Left cardiac atrium (tissue), 4 donors: ENCODE data around the gene PTPRN2. TPM values are rescaled to one million over a fixed set of nuclear protein-coding genes. Genes with fewer than 3 reads are reported as not detected.
A peak's percentile ranks its signal among the peaks of the same experiment; 100 is the strongest.
"Not testable (repeated sequence)": the region's sequence is repeated elsewhere in the genome, so short reads cannot be mapped to it uniquely, and the experiment has no call there.

Source experiments
- ATAC-seq, 2 donors: fragments of 200-7000 bp; cut with Tn5 transposase; one replicate each; pipeline ENCODE4 v1.9.1; 2020; ENCODE audit warnings: mild to moderate bottlenecking in 2 of 2, moderate library complexity in 2 of 2
- DNase-seq: peaks from one replicate; pipeline ENCODE4 v3.0.0-alpha.2; 2020
- intact Hi-C, 2 donors: fragments of 100-400 bp; cut with DNase I; formaldehyde crosslinking; loops; one replicate each; pipeline versions ENCODE4 v1.14.1 to v1.15.1; 2022 to 2023
- total RNA-seq, 2 donors: library from RNA; stranded (reverse); fragmentation: NEBNext Ultra II Directional; extraction: Animal tissue kit (Norgen Biotek cat#: 25700); gene quantifications; one replicate each; pipeline ENCODE4 v1.2.1, GENCODE V29; 2021
- donor health status: DM: no; HTN: yes; CAD: no.
- donor health status: DM: no; HTN: yes; CAD: no; lungs with severe emphysema.
- donor health status: DM: yes; HTN: yes; CAD: no.
- donor health status: Dilated cardiomyopathy.

PTPRN2 gene
- total RNA-seq, 2 donors from 2014 or later, result 1.9 to 2.3 TPM

DNA sequence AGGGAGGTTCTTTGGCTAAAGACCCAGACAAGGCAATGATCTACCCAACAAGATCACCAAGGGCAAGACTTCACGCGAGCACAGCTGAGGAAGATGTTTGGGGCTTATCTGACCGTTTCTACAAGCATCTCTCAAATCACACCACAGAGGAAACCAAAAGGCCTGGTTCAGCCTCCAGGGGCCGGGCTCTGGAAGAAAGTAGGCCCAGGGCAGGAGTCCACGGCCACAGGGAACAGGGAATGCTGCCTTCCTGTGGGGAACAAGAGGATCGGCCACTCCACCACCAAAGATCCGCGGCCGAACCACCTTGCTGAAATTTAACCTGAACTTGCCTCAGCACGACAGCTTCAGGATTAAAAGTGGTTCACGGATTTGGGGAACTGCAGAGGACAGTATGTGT is 332.5 kb downstream of the PTPRN2 start:
- intact Hi-C loops, result no loop called here

DNA sequence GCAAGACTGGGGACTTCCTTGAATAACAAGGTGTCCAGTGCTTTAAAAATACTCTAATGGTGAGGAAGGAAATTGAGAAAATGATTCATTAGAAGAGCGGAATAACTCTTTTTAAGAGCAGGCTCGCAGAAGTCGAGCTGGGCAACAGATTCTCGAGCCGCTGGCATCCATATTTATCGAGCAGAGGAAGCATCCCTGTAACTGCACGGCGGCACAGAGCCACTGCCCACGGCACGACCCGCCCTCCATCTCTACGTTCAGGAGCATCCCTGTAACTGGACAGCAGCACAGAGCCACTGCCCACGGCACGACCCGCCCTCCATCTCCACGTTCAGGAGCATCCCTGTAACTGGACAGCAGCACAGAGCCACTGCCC is 334.0 kb downstream of the PTPRN2 start:
- intact Hi-C loops, DNase-seq, ATAC-seq: not testable (repeated sequence)

More for the DNA sequence above, 332.5 kb downstream of the PTPRN2 start:
- no peak for DNase-seq
- no peak for ATAC-seq

DNA sequence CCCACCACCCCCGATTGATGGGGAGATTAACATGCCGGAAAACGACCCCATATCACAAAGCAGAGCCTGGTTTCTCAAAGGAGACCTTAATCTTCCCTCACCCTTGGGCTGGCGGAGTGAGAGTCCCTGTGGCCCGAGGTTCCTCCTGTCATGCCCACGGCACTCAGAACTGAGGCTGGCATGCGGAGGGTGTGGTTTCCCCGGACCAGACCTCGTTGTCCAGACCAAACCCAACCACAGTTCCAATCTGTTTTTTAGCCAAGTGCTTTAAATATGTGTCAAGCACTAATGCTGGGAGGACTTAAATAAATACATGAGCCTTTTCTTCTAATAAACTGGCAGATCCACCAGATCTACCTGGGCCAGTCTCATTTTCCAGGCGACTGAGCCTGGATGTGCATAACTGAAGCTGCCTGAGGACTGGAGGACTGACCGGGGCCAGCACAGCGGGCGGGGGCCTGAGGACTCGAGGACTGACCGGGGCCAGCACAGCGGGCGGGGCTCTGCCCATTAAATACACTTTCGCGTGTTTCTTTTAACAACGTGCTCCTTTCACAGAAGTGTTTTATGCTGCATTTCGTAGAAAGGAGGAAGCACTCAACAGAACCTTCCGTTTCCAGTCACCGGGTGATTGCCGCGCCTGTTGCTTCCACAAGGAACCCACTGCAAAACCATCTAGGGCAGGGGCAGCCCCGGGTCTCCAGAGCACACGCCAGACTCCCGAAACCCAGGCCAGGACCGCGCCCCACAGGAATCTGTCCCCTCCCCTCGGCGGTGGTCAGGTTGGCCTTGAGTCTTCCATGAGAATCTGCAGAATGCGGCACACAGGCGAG is 334.6 kb downstream of the PTPRN2 start:
- intact Hi-C loops, result no loop called here
- ATAC-seq (no peak), DNase-seq (no peak)

DNA sequence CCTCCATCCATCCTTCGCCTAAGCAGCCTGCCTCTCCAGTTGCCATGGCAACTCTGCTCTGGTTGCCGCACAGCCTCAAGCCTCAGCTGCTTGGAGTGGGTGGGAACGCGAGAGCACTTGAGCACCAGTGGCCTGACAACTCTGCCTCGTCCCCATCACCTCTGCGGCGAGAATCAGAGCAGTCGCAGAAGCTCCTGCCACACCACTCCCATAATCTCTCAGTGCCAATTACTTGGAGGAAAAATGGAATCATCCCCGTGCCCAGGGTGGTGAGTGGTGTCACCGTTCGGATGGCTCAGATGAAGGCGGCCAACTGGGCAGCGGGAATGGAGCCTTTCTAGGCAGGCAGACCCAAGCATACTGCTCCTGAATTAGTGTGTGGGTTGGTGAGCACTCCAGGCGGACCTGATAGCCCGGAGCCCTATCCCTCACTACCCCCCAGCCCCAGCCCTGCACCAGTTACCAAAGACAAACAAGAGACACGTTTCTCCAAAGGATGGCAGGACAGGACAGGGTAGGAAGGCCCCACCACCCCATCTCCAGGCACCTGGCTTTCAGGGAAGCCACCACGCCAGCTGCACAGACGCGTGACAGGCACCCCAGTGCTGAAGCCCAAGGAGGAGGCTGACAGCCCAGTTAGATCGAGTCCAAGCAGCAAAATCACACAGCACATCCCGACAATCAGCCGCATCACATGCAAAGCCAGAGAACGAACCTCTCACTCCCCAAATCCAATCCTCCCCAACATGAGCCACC is 335.4 kb downstream of the PTPRN2 start:
- ATAC-seq (no peak), DNase-seq (no peak)
- intact Hi-C loops, result no loop called here

DNA sequence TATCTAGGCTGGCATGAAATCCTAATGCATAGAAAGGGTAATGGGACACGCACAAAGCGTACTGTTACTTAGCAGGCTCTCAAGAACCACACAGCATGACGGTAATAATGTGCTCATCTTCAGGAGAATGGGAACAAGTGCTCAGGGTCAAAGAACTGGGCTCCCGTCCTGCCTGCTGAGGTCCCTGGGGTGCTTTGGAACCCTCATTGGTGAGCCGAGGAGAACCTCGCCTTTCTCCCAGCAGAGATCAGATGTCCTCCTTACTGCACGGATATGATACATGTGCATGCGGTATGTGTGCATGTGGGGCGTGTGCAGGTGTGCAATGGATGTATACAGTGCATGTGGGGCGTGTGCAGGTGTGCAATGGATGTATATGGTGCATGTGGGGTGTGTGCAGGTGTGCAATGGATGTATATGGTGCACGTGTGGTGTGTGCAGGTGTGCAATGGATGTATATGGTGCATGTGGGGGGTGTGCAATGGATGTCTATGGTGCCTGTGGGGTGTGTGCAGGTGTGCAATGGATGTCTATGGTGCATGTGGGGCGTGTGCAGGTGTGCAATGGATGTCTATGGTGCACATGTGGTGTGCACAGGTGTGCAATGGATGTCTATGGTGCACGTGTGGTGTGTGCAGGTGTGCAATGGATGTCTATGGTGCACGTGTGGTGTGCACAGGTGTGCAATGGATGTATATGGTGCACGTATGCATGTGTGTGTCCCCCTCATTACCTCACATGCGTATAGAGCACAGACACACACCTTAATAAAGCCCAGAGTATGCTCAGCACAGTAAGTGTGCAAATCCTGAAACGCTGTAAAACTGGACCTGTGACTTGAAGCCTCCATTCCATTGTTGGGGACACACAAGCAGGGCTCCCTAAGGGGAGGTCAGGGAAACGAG is 336.3 kb downstream of the PTPRN2 start:
- DNase-seq, result no peak
- intact Hi-C loops, result no loop called here
- no peak for ATAC-seq

DNA sequence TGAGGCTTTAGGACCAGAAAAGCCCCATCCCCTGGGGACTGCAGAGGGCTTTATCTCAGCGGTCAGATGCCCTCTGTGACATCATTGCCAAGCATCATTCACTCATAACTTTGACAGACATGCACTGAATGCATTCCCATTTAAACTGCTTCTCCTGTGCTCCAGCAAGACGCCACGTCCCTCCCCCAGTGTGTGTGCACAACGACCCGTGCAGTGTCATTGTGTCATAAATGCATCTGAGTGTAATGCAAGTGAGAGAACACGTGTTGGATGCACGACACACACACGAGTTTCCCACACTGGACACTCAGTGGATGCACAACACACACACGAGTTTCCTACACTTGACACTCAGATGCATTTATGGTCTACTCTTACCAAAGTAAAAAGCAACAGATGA is 337.9 kb downstream of the PTPRN2 start:
- ATAC-seq (no peak), DNase-seq (no peak)
- intact Hi-C loops, result no loop called here

DNA sequence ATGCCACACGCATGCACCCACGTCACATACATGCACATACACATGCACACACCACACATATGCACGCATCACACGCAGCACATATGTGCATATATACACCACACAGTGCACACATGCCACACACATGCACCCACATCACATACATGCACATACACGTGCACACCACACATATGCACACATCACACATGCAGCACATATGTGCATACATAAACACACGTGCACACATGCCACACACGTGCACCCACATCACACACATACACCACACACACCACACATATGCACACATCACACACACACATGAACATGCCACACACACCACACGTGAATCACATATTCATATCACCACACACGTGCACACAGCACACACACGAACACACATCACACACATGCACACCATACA is 338.8 kb downstream of the PTPRN2 start:
- ATAC-seq (no peak), DNase-seq (no peak)
- intact Hi-C loops, result no loop called here

DNA sequence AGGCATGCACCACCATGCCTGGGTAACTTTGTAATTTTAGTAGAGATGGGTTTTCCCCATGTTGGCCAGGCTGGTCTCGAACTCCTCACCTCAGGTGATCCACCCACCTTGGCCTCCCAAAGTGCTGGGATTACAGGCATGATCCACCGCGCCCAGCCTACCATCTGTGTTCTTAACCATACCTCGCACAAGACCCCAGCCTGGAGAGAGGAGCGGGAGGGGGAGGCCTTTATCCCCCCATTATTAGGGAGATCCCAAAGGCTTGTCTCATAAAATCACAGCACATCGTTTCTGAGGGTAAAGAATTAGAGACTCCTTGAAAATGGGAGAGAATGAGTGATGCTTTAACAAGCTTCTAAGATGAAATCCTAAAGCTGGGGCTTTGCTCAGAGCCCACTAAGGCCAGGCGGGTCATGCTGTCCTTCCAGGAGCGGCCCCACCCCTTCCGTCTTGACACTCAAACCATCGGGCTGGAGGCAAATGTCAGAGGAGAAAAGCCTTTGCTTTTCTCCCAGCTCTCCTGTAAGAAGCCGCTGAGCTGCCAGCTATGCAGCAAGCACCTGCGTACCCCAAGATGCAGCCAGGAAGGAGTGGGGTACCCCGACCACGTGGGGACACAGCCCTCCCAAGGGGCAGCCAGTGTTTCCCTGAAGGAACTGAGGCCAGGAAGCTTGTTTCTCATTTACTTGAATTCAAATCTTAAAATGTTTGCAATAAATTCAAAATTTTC is 339.7 kb downstream of the PTPRN2 start:
- no peak for DNase-seq
- intact Hi-C loops, result no loop called here
- ATAC-seq, result no peak

DNA sequence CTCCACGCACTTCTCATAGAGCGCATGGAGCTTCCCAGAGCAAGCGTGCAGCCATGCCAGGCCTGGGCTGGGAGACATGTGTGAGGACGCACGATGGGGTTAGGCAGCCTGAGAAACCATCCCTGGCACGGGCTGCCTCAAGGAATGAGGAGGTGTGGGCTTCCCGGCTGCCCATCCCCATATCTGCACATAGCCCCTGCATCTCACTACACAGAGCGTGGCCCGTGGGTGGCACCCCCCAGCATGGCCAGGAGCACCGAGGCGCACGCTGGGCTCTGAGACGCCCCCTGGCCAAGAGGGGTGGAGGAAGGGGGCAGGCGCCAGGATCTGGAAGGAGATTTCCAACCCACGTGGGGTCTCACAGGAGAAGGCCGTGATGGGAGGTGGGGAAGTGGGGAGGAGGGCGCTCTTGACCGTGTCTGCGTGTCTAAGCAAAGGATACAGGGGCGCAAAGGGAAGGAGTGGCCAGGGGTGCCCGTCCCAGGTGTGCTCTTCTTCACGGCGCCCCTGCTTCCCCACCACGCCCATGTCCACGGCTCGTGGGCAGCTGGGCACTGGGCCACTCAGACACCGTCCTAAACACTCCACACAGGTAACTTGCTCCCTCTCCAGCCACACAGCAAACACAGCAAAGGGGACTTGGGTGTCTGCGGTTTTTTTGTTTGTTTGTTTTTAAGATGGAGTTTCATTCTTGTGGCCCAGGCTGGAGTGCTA is 340.5 kb downstream of the PTPRN2 start:
- intact Hi-C loops, result no loop called here
- no peak for DNase-seq
- ATAC-seq, result no peak

DNA sequence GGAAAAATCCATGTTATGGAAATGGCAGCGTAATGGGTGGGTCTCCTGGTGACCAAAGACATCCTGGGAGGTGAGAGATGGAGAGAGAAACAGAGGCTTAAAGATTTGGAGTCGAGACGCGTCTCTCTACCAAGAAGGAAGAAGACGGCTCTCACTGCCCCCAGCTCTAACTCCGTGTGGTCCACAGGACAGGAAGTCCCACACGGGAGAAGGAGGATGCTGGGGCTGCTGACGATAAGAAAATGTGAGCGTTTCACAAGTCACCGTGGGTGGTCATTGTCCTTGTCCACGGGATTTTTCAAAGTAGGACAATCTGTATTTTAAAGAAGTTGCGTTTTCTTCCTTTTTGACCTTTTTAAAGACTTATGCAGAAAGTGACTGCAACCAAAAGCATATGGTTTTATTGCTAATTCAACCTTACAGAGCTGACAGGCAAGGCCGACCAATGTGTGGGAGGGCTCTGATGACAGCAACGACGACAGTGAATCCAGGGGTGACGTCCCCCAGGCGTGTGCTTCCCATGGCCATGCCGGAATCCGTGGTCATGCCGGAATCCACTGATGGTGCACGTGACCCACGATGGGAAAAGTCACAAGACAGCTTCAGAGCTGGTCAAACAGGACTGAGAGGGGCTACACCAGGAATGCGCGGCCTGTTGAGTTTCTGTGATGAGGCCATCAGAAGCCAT is 341.2 kb downstream of the PTPRN2 start:
- DNase-seq (no peak), ATAC-seq (no peak)
- intact Hi-C loops, result no loop called here

DNA sequence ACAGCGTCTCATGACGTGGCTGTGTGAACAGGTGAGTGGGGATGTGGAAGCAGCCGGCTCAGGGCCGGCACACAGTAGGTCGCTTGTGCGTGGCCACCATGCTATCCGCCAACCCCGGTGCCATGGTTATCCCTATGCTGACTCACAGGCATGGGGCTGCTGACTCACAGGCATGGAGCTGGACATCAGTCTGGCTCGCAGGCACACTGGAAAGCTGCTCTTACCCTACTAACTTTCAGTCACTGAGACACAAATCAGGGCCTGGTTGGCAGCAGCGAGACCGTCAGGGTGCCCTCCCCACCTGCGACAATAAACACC is 341.9 kb downstream of the PTPRN2 start:
- ATAC-seq (no peak), DNase-seq (no peak)
- intact Hi-C loops, result no loop called here

DNA sequence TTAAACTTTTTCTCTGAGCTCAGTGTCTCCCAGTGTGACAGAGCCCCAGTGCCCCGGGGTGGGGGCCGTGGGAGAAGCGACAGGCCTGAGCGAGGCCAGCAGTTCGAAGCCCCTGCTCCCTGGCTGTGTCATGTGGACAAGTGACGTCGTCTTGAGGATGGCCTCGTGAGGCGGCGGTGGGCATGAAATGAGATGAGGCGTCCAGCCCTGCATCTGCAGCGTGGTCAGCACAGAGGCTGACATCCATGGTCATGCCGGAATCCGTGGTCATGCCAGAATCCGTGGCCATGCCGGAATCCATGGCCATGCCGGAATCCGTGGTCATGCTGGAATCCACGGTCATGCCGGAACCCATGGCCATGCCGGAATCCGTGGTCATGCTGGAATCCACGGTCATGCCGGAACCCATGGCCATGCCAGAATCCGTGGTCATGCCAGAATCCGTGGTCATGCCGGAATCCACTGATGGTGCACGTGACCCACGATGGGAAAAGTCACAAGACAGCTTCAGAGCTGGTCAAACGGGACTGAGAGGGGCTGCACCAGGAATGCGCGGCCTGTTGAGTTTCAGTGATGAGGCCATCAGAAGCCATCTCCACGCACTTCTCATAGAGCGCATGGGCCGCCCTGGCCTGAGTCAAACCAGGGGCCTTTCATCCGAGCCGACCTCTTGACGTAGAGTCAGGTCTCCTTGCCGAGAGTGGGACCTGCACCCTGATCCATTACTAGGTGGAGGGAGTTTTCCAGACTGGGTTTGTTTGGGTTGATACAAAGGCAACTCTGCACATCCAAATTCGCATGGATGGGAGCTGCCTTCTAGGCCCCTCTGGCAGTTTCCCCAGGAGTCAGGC is 342.5 kb downstream of the PTPRN2 start:
- ATAC-seq (no peak), DNase-seq (no peak)
- intact Hi-C loops, result no loop called here

DNA sequence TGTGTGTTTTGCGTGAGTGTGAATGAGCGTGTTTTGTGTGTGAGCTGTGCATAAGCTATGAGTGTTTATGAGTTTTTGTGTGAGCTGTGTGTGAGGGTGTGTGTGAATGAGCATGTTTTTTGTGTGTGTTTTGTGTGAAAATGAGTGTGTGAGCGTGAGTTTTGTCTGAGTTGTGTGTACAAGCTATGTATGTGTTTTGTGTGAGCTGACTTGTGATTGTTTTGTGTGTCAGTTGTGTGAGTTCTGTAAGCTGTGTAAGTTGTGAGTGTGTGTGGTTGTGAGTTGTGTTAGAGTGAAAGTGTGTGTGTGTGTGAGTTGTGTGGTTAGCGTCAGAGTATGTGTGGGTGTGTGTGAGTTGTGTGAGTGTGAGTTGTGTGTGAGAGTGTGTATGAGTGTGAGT is 343.2 kb downstream of the PTPRN2 start:
- intact Hi-C loops, result no loop called here
- DNase-seq (no peak), ATAC-seq (no peak)

DNA sequence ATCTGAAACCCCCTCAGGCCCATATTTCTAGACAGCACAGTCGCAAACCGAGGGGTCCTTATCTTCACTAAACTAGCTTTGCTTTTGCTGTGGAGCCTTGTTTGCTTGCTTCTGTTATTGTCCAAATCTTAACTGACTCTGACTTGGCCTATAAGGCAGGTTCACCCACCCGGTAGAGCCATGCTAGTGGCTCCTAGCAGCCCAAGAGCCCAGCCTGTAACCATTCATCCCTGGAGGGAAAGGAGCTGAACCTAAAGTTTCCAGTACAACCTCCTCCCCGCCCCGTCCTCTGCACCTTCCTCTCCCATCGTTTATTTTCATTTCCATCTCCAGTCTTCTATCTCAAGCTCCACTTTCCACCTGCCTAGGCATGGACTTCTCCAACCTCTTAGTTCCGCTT is 345.7 kb downstream of the PTPRN2 start:
- intact Hi-C loops, result no loop called here
- ATAC-seq (no peak), DNase-seq (no peak)

DNA sequence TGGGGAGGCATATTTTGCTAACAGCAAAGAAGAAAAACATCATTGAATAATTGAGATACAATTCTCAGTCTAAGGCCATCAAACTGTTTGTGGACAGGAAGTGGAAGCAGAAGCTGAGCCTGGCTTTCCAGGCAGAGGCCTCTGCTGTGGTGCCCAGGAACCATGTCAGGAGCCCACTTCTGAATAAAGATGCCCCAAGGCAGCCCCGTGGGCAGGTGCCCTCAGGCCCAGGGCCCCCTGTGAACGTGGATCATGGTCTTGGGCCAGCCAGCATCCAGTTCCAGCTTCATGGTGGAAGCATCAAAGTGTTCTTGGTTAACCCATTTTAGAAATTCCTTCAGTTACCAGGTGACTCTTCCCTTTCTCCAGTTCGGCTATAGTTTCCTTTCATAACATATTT is 346.8 kb downstream of the PTPRN2 start:
- intact Hi-C loops, result no loop called here
- DNase-seq, result no peak
- ATAC-seq, result no peak

DNA sequence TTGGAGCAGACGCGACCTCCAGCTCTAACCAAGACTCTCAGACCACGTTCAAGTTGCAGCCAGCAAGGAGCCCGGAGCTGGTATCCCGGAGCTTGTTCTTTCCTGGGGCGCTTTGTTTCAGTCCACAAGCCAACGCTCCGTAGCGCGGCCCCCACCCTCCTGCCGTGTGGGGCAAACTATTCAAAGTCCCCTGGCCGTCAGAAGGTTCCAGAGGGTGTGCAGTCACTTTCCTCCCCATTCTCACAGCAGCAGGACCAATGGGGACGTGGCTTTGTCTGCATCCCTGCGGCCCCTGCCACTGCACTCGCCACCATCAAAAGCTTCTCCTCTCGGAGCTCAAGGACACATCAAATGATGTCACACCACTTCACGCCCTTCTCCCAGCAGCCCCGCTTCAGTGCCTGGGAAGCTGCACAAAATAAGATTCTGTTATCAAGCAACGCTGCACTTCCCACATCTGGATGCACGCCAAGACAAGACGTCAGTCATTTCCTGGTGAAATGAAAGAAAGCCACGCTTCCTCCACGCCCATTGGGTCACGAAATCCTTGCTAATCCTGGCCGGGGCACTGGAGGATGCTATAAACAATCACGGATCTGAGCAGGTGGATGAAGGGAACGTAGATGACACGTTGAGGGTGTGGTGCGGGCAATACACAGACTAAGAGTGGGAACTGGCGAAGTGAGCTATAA is 348.2 kb downstream of the PTPRN2 start:
- DNase-seq (peak; percentile 64), ATAC-seq (no peak)
- intact Hi-C loops, result no loop called here
